PFSK-1 (cell line): ENCODE measurements around the gene C9orf72.

Experiments used
- FOXP2 ChIP-seq: optimal IDR thresholded peaks from 2 replicates; pipeline ENCODE3; 2011; ENCODE audit warnings: borderline replicate concordance, control low read depth, inconsistent platforms; ENCODE audit not compliant: insufficient read depth; ENCODE audit errors: extremely low read length, extremely low read depth
- POLR2AphosphoS5 ChIP-seq: IDR thresholded peaks from 2 replicates; pipeline ENCODE4 v1.6.1; 2012; ENCODE audit warnings: low read depth, mild to moderate bottlenecking, control low read depth, low read length, moderate library complexity
- REST ChIP-seq, 2 experiments: IDR thresholded peaks; 2 replicates each; pipeline versions ENCODE4 v1.6.1 to v1.8.0; 2011 to 2012; ENCODE audit warnings: low read depth in 2 of 2, low read length in 2 of 2, control low read depth in 1 of 2, inconsistent platforms in 1 of 2, mild to moderate bottlenecking in 1 of 2, moderate library complexity in 1 of 2; ENCODE audit not compliant: insufficient read depth in 1 of 2
- SIN3A ChIP-seq: IDR thresholded peaks from 2 replicates; pipeline ENCODE4 v1.6.1; 2012; ENCODE audit warnings: mild to moderate bottlenecking, low read length, moderate library complexity, borderline replicate concordance; ENCODE audit not compliant: insufficient read depth
- TAF1 ChIP-seq: IDR thresholded peaks from 2 replicates; pipeline ENCODE4 v1.6.1; 2012; ENCODE audit warnings: low read length, control low read depth, borderline replicate concordance; ENCODE audit not compliant: insufficient read depth

GRCh38 chr9:27545471-27545870, 27.8 kb downstream of the C9orf72 start:
- TF ChIP-seq REST (IDR thresholded peaks at IDR 0.05; ENCODE audit: insufficient read depth in 1 of 2, low read depth in 2 of 2, low read length in 2 of 2) (no peak), POLR2AphosphoS5 (no peak), TAF1 (no peak), SIN3A (no peak), FOXP2 (no peak)
